IMR-90 (cell line): ENCODE results near the gene MBIP.

Source experiments
- MAFK ChIP-seq: IDR thresholded peaks from 2 replicates; pipeline ENCODE4 v1.6.1; 2012; ENCODE audit warnings: low read depth, low read length, improper control_type of control experiment
- MAZ ChIP-seq: IDR thresholded peaks from 2 replicates; pipeline ENCODE4 v1.6.1; 2012; ENCODE audit warnings: low read depth, mild to moderate bottlenecking, low read length, improper control_type of control experiment, moderate library complexity, borderline replicate concordance
- MXI1 ChIP-seq: IDR thresholded peaks from 2 replicates; pipeline ENCODE4 v1.6.1; 2012; ENCODE audit warnings: low read depth, mild to moderate bottlenecking, low read length, moderate library complexity, borderline replicate concordance
- NFE2L2 ChIP-seq: fragments of 150-350 bp; IDR thresholded peaks from 2 replicates; pipeline ENCODE4 v1.6.1; 2016; ENCODE audit warnings: low read depth, mild to moderate bottlenecking, low read length
- POLR2A ChIP-seq: IDR thresholded peaks from 2 replicates; pipeline ENCODE4 v1.6.1; 2012; ENCODE audit warnings: mild to moderate bottlenecking, low read depth, low read length
- RCOR1 ChIP-seq: IDR thresholded peaks from 2 replicates; pipeline ENCODE4 v1.6.1; 2012; ENCODE audit warnings: mild to moderate bottlenecking, low read length, improper control_type of control experiment; ENCODE audit not compliant: insufficient replicate concordance
- RFX5 ChIP-seq: IDR thresholded peaks from 2 replicates; pipeline ENCODE4 v1.8.0; 2012; ENCODE audit warnings: low read depth, mild to moderate bottlenecking, low read length, moderate library complexity
- SMC3 ChIP-seq: fragments of 150-350 bp; IDR thresholded peaks from 2 replicates; pipeline ENCODE4 v1.6.1; 2016; ENCODE audit warnings: low read depth, mild to moderate bottlenecking, antibody characterized with exemption, low read length, moderate library complexity
- TF ChIP-seq, protein P1 (sequence below): conservative IDR thresholded peaks from 2 replicates; pipeline ENCODE4 v1.5.1; 2012; ENCODE audit warnings: mild to moderate bottlenecking, low read depth, low read length, improper control_type of control experiment

DNA sequence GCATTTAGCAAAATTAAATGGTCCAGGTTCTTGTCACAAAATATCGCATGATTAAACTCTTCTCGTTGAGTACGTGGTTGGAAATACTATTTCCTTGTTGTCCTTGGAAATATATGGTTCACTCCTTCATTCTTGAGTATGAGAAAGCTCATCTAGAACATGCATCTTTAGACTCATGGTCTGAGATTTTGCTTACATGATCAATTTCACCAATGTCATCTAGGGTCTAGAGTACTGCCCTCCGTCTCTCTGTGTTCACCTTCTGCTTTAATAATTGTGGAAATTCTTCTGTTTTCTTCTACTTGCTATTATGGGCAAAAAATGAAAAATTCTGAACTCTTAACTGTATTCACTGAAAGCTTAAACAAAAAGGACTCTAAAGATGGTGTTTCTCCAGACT is 25.9 kb downstream of the MBIP start:
- TF ChIP-seq, protein P1, sequence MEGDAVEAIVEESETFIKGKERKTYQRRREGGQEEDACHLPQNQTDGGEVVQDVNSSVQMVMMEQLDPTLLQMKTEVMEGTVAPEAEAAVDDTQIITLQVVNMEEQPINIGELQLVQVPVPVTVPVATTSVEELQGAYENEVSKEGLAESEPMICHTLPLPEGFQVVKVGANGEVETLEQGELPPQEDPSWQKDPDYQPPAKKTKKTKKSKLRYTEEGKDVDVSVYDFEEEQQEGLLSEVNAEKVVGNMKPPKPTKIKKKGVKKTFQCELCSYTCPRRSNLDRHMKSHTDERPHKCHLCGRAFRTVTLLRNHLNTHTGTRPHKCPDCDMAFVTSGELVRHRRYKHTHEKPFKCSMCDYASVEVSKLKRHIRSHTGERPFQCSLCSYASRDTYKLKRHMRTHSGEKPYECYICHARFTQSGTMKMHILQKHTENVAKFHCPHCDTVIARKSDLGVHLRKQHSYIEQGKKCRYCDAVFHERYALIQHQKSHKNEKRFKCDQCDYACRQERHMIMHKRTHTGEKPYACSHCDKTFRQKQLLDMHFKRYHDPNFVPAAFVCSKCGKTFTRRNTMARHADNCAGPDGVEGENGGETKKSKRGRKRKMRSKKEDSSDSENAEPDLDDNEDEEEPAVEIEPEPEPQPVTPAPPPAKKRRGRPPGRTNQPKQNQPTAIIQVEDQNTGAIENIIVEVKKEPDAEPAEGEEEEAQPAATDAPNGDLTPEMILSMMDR, result no peak
- no peak for TF ChIP-seq MXI1
- TF ChIP-seq POLR2A, result no peak
- no peak for TF ChIP-seq MAFK
- no peak for TF ChIP-seq NFE2L2
- no peak for TF ChIP-seq RCOR1
- TF ChIP-seq MAZ, result no peak
- TF ChIP-seq SMC3, result no peak
- TF ChIP-seq RFX5, result no peak
